Activated naive CD8-positive, alpha-beta T cell treated with anti-CD3 and anti-CD28 coated beads for 36 hours (primary cell): ENCODE results near the gene PFKP. TPM values are rescaled to one million over a fixed set of nuclear protein-coding genes. Genes with fewer than 3 reads are reported as not detected.
"Not testable (repeated sequence)": the region's sequence is repeated elsewhere in the genome, so short reads cannot be mapped to it uniquely, and the experiment has no call there.

Experiments
- DNase-seq: peaks from one replicate; pipeline ENCODE4 v3.0.0; 2021
- H3K27ac Mint-ChIP-seq: one replicate; pipeline ENCODE4 v1.8.0; 2022; ENCODE audit warnings: mild to moderate bottlenecking, moderate library complexity, mixed read lengths
- H3K27me3 Mint-ChIP-seq: one replicate; pipeline ENCODE4 v1.8.0; 2022; ENCODE audit warnings: mild to moderate bottlenecking, mixed read lengths
- H3K36me3 Mint-ChIP-seq: one replicate; pipeline ENCODE4 v1.8.0; 2021; ENCODE audit warnings: mild to moderate bottlenecking, mixed read lengths
- H3K4me1 Mint-ChIP-seq: one replicate; pipeline ENCODE4 v1.8.0; 2021; ENCODE audit warnings: mixed read lengths
- H3K4me3 Mint-ChIP-seq: one replicate; pipeline ENCODE4 v1.8.0; 2022; ENCODE audit warnings: mild to moderate bottlenecking, moderate library complexity, mixed read lengths
- H3K9me3 Mint-ChIP-seq: one replicate; pipeline ENCODE4 v1.8.0; 2022; ENCODE audit warnings: mixed read lengths
- total RNA-seq, 2 experiments: library from RNA; stranded (reverse); gene quantifications; one replicate each; pipeline ENCODE4 v1.2.3, GENCODE V29; 2021

Gene PFKP
- total RNA-seq, 2 experiments from 2014 or later: 231 to 242 TPM

- not testable (repeated sequence) for H3K9me3 Mint-ChIP-seq, DNase-seq, H3K27me3 Mint-ChIP-seq
- peaks cover 22% of the 10 kb centered on the region for H3K36me3 Mint-ChIP-seq
- peak overlapping the region; percentile 88 for H3K4me3 Mint-ChIP-seq
- peaks cover 14% of the 10 kb centered on the region for H3K4me1 Mint-ChIP-seq
- peak overlapping the region; percentile 81 for H3K27ac Mint-ChIP-seq
These were observed 104.1 kb downstream of the PFKP start for GRCh38 chr10:3171488-3171887.

DNA sequence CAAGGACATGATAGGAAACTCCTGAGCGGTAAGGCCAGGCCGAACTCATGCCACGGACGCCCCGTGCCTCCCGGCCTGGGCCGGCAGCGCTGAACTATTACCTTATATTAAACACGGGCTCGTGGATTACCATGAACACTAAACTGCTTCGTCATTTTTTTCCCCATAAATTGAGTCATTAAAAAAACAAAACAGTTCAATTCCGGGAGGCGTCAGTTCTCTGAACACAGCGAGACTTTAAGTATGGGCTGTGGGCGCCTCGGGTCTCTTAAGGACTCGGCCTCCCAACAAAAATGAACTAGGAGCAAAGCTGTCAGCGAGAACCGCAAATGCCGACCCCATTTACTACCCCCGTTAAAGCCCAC lies 104.7 kb downstream of the PFKP start:
- no peak for DNase-seq
- Mint-ChIP-seq H3K27ac (peak overlapping the region; percentile 81), H3K4me3 (peak overlapping the region; percentile 88), H3K27me3 (no peaks in the 10 kb centered on the region), H3K9me3 (no peaks in the 10 kb centered on the region), H3K36me3 (peaks cover 20% of the 10 kb centered on the region), H3K4me1 (peaks cover 14% of the 10 kb centered on the region)

DNA sequence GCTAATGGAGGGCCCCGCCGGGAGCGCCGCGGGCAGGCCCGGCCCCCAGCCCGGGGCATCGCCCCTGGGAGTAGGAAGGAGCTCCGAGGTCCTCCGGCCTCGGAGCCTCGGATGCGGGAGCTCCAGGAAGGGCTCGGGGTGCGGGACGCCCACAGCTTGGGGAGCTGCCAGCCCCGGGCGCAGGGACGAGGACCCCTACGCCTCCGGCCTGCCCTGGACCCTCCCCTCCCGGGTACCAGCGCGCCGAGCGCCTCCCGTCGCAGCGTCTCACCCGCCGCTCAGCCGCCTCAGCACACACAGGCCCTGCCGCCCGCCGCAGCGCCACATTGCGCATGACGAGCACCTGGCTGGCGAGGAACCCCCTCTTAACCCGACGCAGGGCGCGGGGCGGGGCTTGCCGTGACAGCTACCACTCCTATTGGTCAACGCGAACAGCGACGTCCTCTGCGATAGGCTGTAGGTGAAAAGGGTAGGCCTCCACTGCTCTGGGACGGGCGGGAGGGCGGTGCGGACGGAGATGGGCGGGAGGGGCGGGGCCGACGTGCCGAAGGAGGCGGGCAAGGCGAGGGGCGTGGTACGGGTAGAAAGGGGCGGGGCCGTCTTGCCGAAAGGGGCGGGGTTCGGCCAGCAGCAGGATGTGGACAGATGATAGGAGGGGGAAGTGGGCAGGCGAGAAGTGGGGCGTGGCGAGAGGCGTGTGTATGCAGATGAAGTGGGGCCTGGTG lies 105.3 kb downstream of the PFKP start, which contains the start of gene PITRM1:
TSS of gene PITRM1 (minus strand) at position 337 of the 725 bp plus-strand sequence. CDS start at position 327, 10 bp downstream.
- DNase-seq: peak; percentile 99
- peak within 1 kb of the TSS; percentile 88 for H3K4me3 Mint-ChIP-seq
- peaks cover 20% of the 10 kb centered on the region for H3K36me3 Mint-ChIP-seq
- no peaks in the 10 kb centered on the region for H3K9me3 Mint-ChIP-seq
- H3K4me1 Mint-ChIP-seq: peaks cover 14% of the 10 kb centered on the region
- H3K27ac Mint-ChIP-seq: peak within 1 kb of the TSS; percentile 92
- H3K27me3 Mint-ChIP-seq: no peaks in the 10 kb centered on the region

GRCh38 chr10:3173171-3173878 lies 106.0 kb downstream of the PFKP start:
- peak overlapping the region; percentile 81 for H3K4me3 Mint-ChIP-seq
- no peaks in the 10 kb centered on the region for H3K27me3 Mint-ChIP-seq
- H3K9me3 Mint-ChIP-seq: no peaks in the 10 kb centered on the region
- H3K4me1 Mint-ChIP-seq: peaks cover 15% of the 10 kb centered on the region
- H3K36me3 Mint-ChIP-seq: peaks cover 14% of the 10 kb centered on the region
- peak; percentile 81 for DNase-seq
- peak overlapping the region; percentile 92 for H3K27ac Mint-ChIP-seq

DNA sequence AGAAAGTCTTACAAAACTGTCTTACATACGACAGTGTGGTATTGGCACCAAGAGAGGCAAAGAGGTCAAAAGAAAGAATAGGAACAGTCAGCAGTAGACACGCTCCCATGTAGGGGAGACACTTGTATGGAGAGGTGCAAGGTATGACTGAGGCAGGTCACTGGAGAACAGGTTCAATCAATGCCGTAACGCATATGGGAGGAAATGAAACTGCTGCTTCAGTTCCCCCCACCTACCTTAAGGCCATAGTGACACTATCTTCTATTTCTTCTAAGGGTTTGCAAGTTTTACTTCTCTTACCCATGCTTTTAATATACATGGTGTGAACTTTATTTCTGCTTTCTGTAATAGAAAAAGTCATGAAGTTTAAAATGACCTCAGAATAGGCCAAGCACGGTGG lies 110.7 kb downstream of the PFKP start:
- Mint-ChIP-seq H3K4me1 (peaks cover 6% of the 10 kb centered on the region), H3K27ac (peak overlapping the region; percentile 20), H3K9me3 (no peaks in the 10 kb centered on the region), H3K4me3 (no peak overlapping the region), H3K36me3 (peaks cover 1% of the 10 kb centered on the region), H3K27me3 (peaks cover 10% of the 10 kb centered on the region)
- no peak for DNase-seq

- no peak overlapping the region for H3K4me3 Mint-ChIP-seq
- peaks cover 2% of the 10 kb centered on the region for H3K4me1 Mint-ChIP-seq
- H3K36me3 Mint-ChIP-seq: peaks cover 1% of the 10 kb centered on the region
- peaks cover 14% of the 10 kb centered on the region for H3K27me3 Mint-ChIP-seq
- H3K9me3 Mint-ChIP-seq: no peaks in the 10 kb centered on the region
- no peak for DNase-seq
- H3K27ac Mint-ChIP-seq: no peak overlapping the region
These were observed 111.8 kb downstream of the PFKP start for GRCh38 chr10:3179174-3179573.

- Mint-ChIP-seq H3K27me3 (peaks cover 14% of the 10 kb centered on the region), H3K4me3 (no peak overlapping the region), H3K27ac (no peak overlapping the region), H3K4me1 (peaks cover 7% of the 10 kb centered on the region), H3K9me3 (no peaks in the 10 kb centered on the region), H3K36me3 (peaks cover 1% of the 10 kb centered on the region)
- no peak for DNase-seq
These were observed 113.1 kb downstream of the PFKP start for GRCh38 chr10:3180355-3181025.

DNA sequence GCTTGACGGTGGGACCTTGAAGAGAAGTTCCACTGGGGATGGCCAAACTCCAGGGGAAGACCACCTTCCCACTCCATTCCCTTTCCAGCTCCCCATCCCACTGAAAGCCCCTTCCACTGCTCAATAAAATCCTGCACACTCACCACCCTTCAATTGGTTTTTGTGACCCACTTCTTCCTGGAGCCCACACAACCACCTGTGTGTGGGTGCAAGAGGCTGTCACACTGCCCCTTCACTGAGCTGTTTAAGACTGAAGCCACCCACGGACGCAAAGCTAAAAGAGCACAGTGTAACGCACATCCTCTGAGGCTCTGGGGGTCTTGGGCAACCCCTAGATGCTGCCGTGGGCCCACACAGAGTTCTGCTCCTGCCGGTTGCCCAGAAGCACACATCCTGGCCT lies 118.0 kb downstream of the PFKP start:
- no peak overlapping the region for H3K4me3 Mint-ChIP-seq
- DNase-seq: no peak
- no peak overlapping the region for H3K27ac Mint-ChIP-seq
- H3K36me3 Mint-ChIP-seq: peaks cover 1% of the 10 kb centered on the region
- peaks cover 15% of the 10 kb centered on the region for H3K4me1 Mint-ChIP-seq
- H3K9me3 Mint-ChIP-seq: no peaks in the 10 kb centered on the region
- H3K27me3 Mint-ChIP-seq: peaks cover 14% of the 10 kb centered on the region

DNA sequence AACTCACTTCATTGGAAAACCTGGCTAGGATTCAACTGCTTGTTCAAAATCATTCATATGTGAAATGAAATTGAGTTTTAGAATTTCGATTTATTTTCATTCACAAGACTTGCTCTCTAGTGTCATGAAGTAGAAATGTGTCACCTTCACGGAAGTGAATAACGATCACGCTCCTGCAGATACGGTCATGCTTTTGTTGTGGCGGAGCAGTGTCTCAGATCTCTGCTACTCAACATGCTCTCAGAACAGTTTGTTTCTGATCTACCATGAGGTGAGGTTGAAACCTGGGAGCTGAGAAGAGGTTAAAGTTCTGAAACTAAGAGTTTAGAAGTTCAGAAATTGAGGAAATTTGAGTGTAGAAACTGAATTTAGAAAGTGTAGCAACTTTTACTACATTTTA lies 119.0 kb downstream of the PFKP start:
- peak; percentile 61 for DNase-seq
- H3K36me3 Mint-ChIP-seq: peaks cover 1% of the 10 kb centered on the region
- H3K4me3 Mint-ChIP-seq: peak overlapping the region; percentile 22
- peaks cover 15% of the 10 kb centered on the region for H3K4me1 Mint-ChIP-seq
- peak overlapping the region; percentile 48 for H3K27ac Mint-ChIP-seq
- H3K27me3 Mint-ChIP-seq: peaks cover 14% of the 10 kb centered on the region
- H3K9me3 Mint-ChIP-seq: no peaks in the 10 kb centered on the region

Other genes with a start within 250 kb of the PFKP start
- gene PITRM1, start 105.2 kb downstream of the PFKP start, total RNA-seq: 10 to 100 TPM; 75.3 to 75.5 TPM